SK-N-SH (cell line): Measurements from ENCODE around the gene CCDC148. TPM values are rescaled to one million over a fixed set of nuclear protein-coding genes. Genes with fewer than 3 reads are reported as not detected.

Source experiments
- CTCF ChIA-PET: fragments of 300-600, 350-600 bp; formaldehyde crosslinking; extraction: SDS; loops from one replicate; lab custom pipeline; 2021; lab: Yijun Ruan, JAX
- POLR2A ChIA-PET: fragments of 350-600 bp; sonication (Branson Sonifier 250); formaldehyde crosslinking; extraction: SDS; loops from one replicate; lab custom pipeline; 2020; ENCODE audit warnings: antibody characterized with exemption, inconsistent platforms; lab: Yijun Ruan, JAX
- DNase-seq: peaks from one replicate; pipeline ENCODE4 v3.0.0; 2012
- H2AFZ ChIP-seq: fragments of 200-600 bp; sonication (generic); 2 replicates; pipeline ENCODE4 v1.8.1; 2016; ENCODE audit warnings: antibody characterized with exemption, mild to moderate bottlenecking, low read depth
- H3F3A ChIP-seq: fragments of 200-600 bp; sonication (generic); replicated peaks from 2 replicates; pipeline ENCODE3; 2016; ENCODE audit warnings: antibody characterized with exemption, mild to moderate bottlenecking; ENCODE audit not compliant: insufficient read depth
- H3K27ac ChIP-seq, 2 experiments: fragments of 200-500 bp in 1 of 2; fragments of 200-600 bp in 1 of 2; sonication (Bioruptor generic) in 1 of 2; sonication (generic), shearing (Covaris generic) in 1 of 2; 2 replicates each; pipeline versions ENCODE4 v1.5.1 to v1.6.1; 2014 to 2016; ENCODE audit warnings: low read depth in 2 of 2, inconsistent platforms in 1 of 2, low read length in 1 of 2, mild to moderate bottlenecking in 1 of 2, mixed read lengths in 1 of 2
- H3K27me3 ChIP-seq: fragments of 200-600 bp; sonication (generic), shearing (Covaris generic); 2 replicates; pipeline ENCODE4 v1.6.1; 2016; ENCODE audit warnings: mixed run types; ENCODE audit not compliant: insufficient read depth
- H3K36me3 ChIP-seq, 2 experiments: fragments of 200-500 bp in 1 of 2; fragments of 200-600 bp in 1 of 2; sonication (Bioruptor generic) in 1 of 2; sonication (generic) in 1 of 2; replicated peaks in 1 of 2; 2 replicates each; pipeline versions ENCODE3 to v1.5.1; 2014 to 2016; ENCODE audit warnings: low read length in 1 of 2, mild to moderate bottlenecking in 1 of 2; ENCODE audit not compliant: insufficient read depth in 2 of 2, control insufficient read depth in 1 of 2
- H3K4me1 ChIP-seq, 2 experiments: fragments of 200-500 bp in 1 of 2; fragments of 200-600 bp in 1 of 2; sonication (Bioruptor generic) in 1 of 2; sonication (generic), shearing (Covaris generic) in 1 of 2; 2 replicates each; pipeline versions ENCODE4 v1.5.1 to v1.6.1; 2014 to 2016; ENCODE audit warnings: low read depth in 1 of 2, low read length in 1 of 2, mixed run types in 1 of 2; ENCODE audit not compliant: insufficient read depth in 2 of 2, control insufficient read depth in 1 of 2
- H3K4me2 ChIP-seq: fragments of 200-600 bp; sonication (generic), shearing (Covaris generic); 2 replicates; pipeline ENCODE4 v1.6.1; 2017; ENCODE audit warnings: mixed run types
- H3K4me3 ChIP-seq, 2 experiments: fragments of 200-500 bp in 1 of 2; fragments of 200-600 bp in 1 of 2; sonication (Bioruptor generic) in 1 of 2; sonication (generic), shearing (Covaris generic) in 1 of 2; 2 replicates each; pipeline versions ENCODE4 v1.5.1 to v1.8.1; 2014 to 2016; ENCODE audit warnings: low read depth in 2 of 2, inconsistent platforms in 1 of 2, low read length in 1 of 2, mild to moderate bottlenecking in 1 of 2, mixed read lengths in 1 of 2, moderate library complexity in 1 of 2
- H3K79me2 ChIP-seq: fragments of 200-600 bp; sonication (generic); 2 replicates; pipeline ENCODE4 v1.8.1; 2017; ENCODE audit warnings: mild to moderate bottlenecking; ENCODE audit not compliant: insufficient read depth
- H3K9ac ChIP-seq: fragments of 200-600 bp; sonication (generic); 2 replicates; pipeline ENCODE4 v1.6.1; 2017; ENCODE audit warnings: mixed run types
- H3K9me2 ChIP-seq: fragments of 200-600 bp; sonication (generic); 2 replicates; pipeline ENCODE4 v1.6.1; 2017; ENCODE audit warnings: mixed run types
- H3K9me3 ChIP-seq: fragments of 200-600 bp; sonication (generic); 2 replicates; pipeline ENCODE4 v1.6.1; 2017; ENCODE audit warnings: mixed run types, mild to moderate bottlenecking, moderate library complexity
- H4K20me1 ChIP-seq: fragments of 200-600 bp; sonication (generic); 2 replicates; pipeline ENCODE4 v1.6.1; 2017; ENCODE audit warnings: mild to moderate bottlenecking, mixed run types; ENCODE audit not compliant: insufficient read depth
- CHD2 ChIP-seq: fragments of 150-350 bp; IDR thresholded peaks from 2 replicates; pipeline ENCODE4 v1.6.1; 2018; ENCODE audit warnings: low read length; ENCODE audit not compliant: partially characterized antibody
- ELF1 ChIP-seq: IDR thresholded peaks from 2 replicates; pipeline ENCODE4 v1.4.0; 2012
- EZH2phosphoT487 ChIP-seq: fragments of 200-600 bp; sonication (generic); IDR thresholded peaks from 2 replicates; pipeline ENCODE4 v1.6.1; 2017; ENCODE audit warnings: low read depth, mixed run types, mild to moderate bottlenecking, antibody characterized with exemption, moderate library complexity, borderline replicate concordance
- FOSL2 ChIP-seq: IDR thresholded peaks from 2 replicates; pipeline ENCODE4 v1.4.0; 2012; ENCODE audit warnings: low read depth, mild to moderate bottlenecking, moderate library complexity, borderline replicate concordance
- FOXJ3 ChIP-seq: sonication (generic); formaldehyde crosslinking; IDR thresholded peaks from 2 replicates; pipeline ENCODE4 v1.5.1; 2020; ENCODE audit warnings: mild to moderate bottlenecking, missing genetic modification reagents
- FOXM1 ChIP-seq: IDR thresholded peaks from 2 replicates; pipeline ENCODE4 v1.4.0; 2012; ENCODE audit warnings: low read depth, mild to moderate bottlenecking
- GABPA ChIP-seq: IDR thresholded peaks from 2 replicates; pipeline ENCODE4 v1.4.0; 2012; ENCODE audit warnings: low read depth, mild to moderate bottlenecking
- JUND ChIP-seq: IDR thresholded peaks from 2 replicates; pipeline ENCODE4 v1.4.0; 2012
- MXI1 ChIP-seq: IDR thresholded peaks from 2 replicates; pipeline ENCODE4 v1.6.1; 2012; ENCODE audit warnings: mild to moderate bottlenecking, low read depth, low read length, improper control_type of control experiment
- RAD21 ChIP-seq: IDR thresholded peaks from 2 replicates; pipeline ENCODE4 v1.6.1; 2012; ENCODE audit warnings: mild to moderate bottlenecking, low read length
- RFX5 ChIP-seq: IDR thresholded peaks from 2 replicates; pipeline ENCODE4 v1.6.1; 2012; ENCODE audit warnings: mild to moderate bottlenecking, improper control_type of control experiment, low read length
- RXRA ChIP-seq: IDR thresholded peaks from 2 replicates; pipeline ENCODE4 v1.4.0; 2012; ENCODE audit warnings: low read depth, mild to moderate bottlenecking, borderline replicate concordance
- SIN3A ChIP-seq: IDR thresholded peaks from 2 replicates; pipeline ENCODE4 v1.6.1; 2012; ENCODE audit warnings: low read depth, mild to moderate bottlenecking, low read length, moderate library complexity, borderline replicate concordance
- SMC3 ChIP-seq: IDR thresholded peaks from 2 replicates; pipeline ENCODE4 v1.6.1; 2012; ENCODE audit warnings: low read depth, low read length, improper control_type of control experiment
- TAF1 ChIP-seq: IDR thresholded peaks from 2 replicates; pipeline ENCODE4 v1.6.1; 2012; ENCODE audit warnings: low read depth, mild to moderate bottlenecking, low read length, moderate library complexity, borderline replicate concordance
- TCF12 ChIP-seq: IDR thresholded peaks from 2 replicates; pipeline ENCODE4 v1.4.0; 2012
- TEAD4 ChIP-seq: IDR thresholded peaks from 2 replicates; pipeline ENCODE4 v1.4.0; 2012; ENCODE audit warnings: mild to moderate bottlenecking, borderline replicate concordance; ENCODE audit not compliant: insufficient read depth
- ZBTB33 ChIP-seq: IDR thresholded peaks from 2 replicates; pipeline ENCODE4 v1.4.0; 2012; ENCODE audit warnings: low read depth, borderline replicate concordance
- WGBS: methylation state at CpG from one replicate; pipeline ENCODE4 v1.1.6; 2017; ENCODE audit warnings: low lambda C conversion rate; 5-methylcytosine and 5-hydroxymethylcytosine counted together
- polyA plus RNA-seq, 3 experiments: library from polyadenylated mRNA; depleted of rRNA; stranded (reverse); fragments of >200 nt; gene quantifications; 2 replicates each; pipeline ENCODE4 v1.2.3, GENCODE V29; 2012
- TF ChIP-seq, protein P1 (sequence below): IDR thresholded peaks from 2 replicates; pipeline ENCODE4; 2012
- TF ChIP-seq, protein P2 (sequence below): IDR thresholded peaks from 2 replicates; pipeline ENCODE4 v1.4.0; 2012; ENCODE audit warnings: low read depth
- TF ChIP-seq, protein P3 (sequence below): fragments of 200-600 bp; sonication (generic); IDR thresholded peaks from 2 replicates; pipeline ENCODE4 v1.6.1; 2017; ENCODE audit warnings: antibody characterized with exemption, mild to moderate bottlenecking, moderate library complexity

The CCDC148 gene
- polyA plus RNA-seq, 1 of the 3 experiments (the other 2 are of a cell fraction): 0.18 TPM

DNA sequence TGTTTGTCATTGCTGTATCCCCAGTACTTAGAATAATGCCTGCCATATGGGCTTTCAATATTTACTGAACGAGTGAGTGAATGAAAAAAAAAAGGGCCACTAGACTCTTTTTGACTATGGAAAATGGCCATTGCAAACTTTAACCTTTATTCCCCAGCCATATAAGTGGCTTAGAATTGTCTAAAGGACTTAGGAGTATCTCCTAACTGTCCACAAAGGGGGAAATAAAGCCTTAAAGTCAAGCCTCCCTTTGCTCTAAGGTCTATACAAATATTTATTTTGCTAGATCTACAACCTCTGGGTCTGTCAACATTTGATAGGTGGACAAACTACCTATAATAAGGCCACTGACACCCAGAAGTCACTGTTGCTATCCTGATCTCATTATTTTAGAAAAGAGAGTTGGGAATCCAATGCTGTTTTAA lies 329.2 kb downstream of the CCDC148 start:
- H3K9ac ChIP-seq: no peak overlapping the region
- no peaks in the 10 kb centered on the region for H3K79me2 ChIP-seq
- DNase-seq: no peak
- no peaks in the 10 kb centered on the region for H3K9me3 ChIP-seq
- 20% methylated on average over 1 of the region's 1 CpG for WGBS
- no peak overlapping the region for H3K4me2 ChIP-seq
- no peaks in the 10 kb centered on the region for H3K27me3 ChIP-seq
- H3F3A ChIP-seq: no peaks in the 10 kb centered on the region
- H3K4me3 ChIP-seq: no peak overlapping the region
- H3K9me2 ChIP-seq: no peaks in the 10 kb centered on the region
- H3K36me3 ChIP-seq: no peaks in the 10 kb centered on the region
- ChIA-PET CTCF (no interaction called here), POLR2A (no interaction called here)
- H3K27ac ChIP-seq: no peak overlapping the region
- H2AFZ ChIP-seq: no peak overlapping the region
- no peak for TF ChIP-seq EZH2phosphoT487
- TF ChIP-seq, protein P1, sequence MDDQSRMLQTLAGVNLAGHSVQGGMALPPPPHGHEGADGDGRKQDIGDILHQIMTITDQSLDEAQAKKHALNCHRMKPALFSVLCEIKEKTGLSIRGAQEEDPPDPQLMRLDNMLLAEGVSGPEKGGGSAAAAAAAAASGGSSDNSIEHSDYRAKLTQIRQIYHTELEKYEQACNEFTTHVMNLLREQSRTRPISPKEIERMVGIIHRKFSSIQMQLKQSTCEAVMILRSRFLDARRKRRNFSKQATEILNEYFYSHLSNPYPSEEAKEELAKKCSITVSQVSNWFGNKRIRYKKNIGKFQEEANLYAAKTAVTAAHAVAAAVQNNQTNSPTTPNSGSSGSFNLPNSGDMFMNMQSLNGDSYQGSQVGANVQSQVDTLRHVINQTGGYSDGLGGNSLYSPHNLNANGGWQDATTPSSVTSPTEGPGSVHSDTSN: no peak
- TF ChIP-seq, protein P2, sequence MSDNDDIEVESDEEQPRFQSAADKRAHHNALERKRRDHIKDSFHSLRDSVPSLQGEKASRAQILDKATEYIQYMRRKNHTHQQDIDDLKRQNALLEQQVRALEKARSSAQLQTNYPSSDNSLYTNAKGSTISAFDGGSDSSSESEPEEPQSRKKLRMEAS: no peak
- TF ChIP-seq ZBTB33: no peak
- TF ChIP-seq TCF12: no peak
- no peak for TF ChIP-seq SMC3
- no peak for TF ChIP-seq JUND
- TF ChIP-seq RAD21: no peak
- no peaks in the 10 kb centered on the region for H4K20me1 ChIP-seq
- H3K4me1 ChIP-seq: no peaks in the 10 kb centered on the region

GRCh38 chr2:158125756-158126498 lies 330.6 kb downstream of the CCDC148 start:
- Histone ChIP-seq H3K4me2 (no peak overlapping the region), H3K9me3 (no peaks in the 10 kb centered on the region), H3K79me2 (no peaks in the 10 kb centered on the region), H3K9ac (no peak overlapping the region), H3F3A (no peaks in the 10 kb centered on the region), H3K27ac (no peak overlapping the region), H4K20me1 (no peaks in the 10 kb centered on the region), H3K27me3 (no peaks in the 10 kb centered on the region), H3K36me3 (no peaks in the 10 kb centered on the region), H3K4me1 (no peaks in the 10 kb centered on the region), H3K4me3 (no peak overlapping the region), H2AFZ (no peak overlapping the region), H3K9me2 (no peaks in the 10 kb centered on the region)
- POLR2A ChIA-PET: no interaction called here
- DNase-seq: no peak
- CTCF ChIA-PET: no interaction called here
- WGBS: 45% methylated on average over 5 of the region's 5 CpGs
- no peak for TF ChIP-seq ELF1
- TF ChIP-seq ZBTB33: no peak
- TF ChIP-seq, protein P3, sequence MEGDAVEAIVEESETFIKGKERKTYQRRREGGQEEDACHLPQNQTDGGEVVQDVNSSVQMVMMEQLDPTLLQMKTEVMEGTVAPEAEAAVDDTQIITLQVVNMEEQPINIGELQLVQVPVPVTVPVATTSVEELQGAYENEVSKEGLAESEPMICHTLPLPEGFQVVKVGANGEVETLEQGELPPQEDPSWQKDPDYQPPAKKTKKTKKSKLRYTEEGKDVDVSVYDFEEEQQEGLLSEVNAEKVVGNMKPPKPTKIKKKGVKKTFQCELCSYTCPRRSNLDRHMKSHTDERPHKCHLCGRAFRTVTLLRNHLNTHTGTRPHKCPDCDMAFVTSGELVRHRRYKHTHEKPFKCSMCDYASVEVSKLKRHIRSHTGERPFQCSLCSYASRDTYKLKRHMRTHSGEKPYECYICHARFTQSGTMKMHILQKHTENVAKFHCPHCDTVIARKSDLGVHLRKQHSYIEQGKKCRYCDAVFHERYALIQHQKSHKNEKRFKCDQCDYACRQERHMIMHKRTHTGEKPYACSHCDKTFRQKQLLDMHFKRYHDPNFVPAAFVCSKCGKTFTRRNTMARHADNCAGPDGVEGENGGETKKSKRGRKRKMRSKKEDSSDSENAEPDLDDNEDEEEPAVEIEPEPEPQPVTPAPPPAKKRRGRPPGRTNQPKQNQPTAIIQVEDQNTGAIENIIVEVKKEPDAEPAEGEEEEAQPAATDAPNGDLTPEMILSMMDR: no peak
- TF ChIP-seq TAF1: no peak
- TF ChIP-seq FOSL2: no peak
- no peak for TF ChIP-seq SMC3
- TF ChIP-seq TCF12: no peak
- no peak for TF ChIP-seq TEAD4
- TF ChIP-seq FOXJ3 (CRISPR knock-in tag): no peak
- TF ChIP-seq MXI1: no peak
- TF ChIP-seq CHD2: no peak
- TF ChIP-seq RXRA: no peak
- TF ChIP-seq GABPA: no peak
- no peak for TF ChIP-seq RFX5
- TF ChIP-seq SIN3A: no peak
- no peak for TF ChIP-seq FOXM1
- TF ChIP-seq, protein P2: no peak
